Inflammatory macrophage treated with lipopolysaccharide for 1 hour (primary cell): ENCODE measurements around the gene EFTUD2.
A peak's percentile ranks its signal among the peaks of the same experiment; 100 is the strongest.

ENCODE experiments used
- DNase-seq, 2 donors: peaks; one replicate each; pipeline ENCODE4 v3.0.0-alpha.2; 2020 to 2022

Gene EFTUD2

GRCh38 chr17:44925731-44926697 is 26.8 kb upstream of the EFTUD2 start:
- DNase-seq, result no peak

GRCh38 chr17:44924107-44924544 is 24.9 kb upstream of the EFTUD2 start:
- no peak for DNase-seq

GRCh38 chr17:44922746-44923470 is 23.7 kb upstream of the EFTUD2 start:
- DNase-seq, result no peak

- no peak for DNase-seq
Measured at GRCh38 chr17:44922136-44922535, 22.9 kb upstream of the EFTUD2 start.

- no peak for DNase-seq
Measured at GRCh38 chr17:44921122-44921882, 22.1 kb upstream of the EFTUD2 start.

- no peak for DNase-seq
Measured at GRCh38 chr17:44920565-44920940, 21.3 kb upstream of the EFTUD2 start.

GRCh38 chr17:44919885-44920564 is 20.8 kb upstream of the EFTUD2 start:
- peak; percentile 60 to 76 for DNase-seq

- DNase-seq, result no peak
Measured at GRCh38 chr17:44919411-44919810, 20.2 kb upstream of the EFTUD2 start.

- no peak for DNase-seq
Measured at GRCh38 chr17:44918006-44918405, 18.8 kb upstream of the EFTUD2 start.

GRCh38 chr17:44917456-44917855 is 18.2 kb upstream of the EFTUD2 start:
- no peak for DNase-seq

- DNase-seq, result no peak
Measured at GRCh38 chr17:44916781-44917241, 17.6 kb upstream of the EFTUD2 start.

- peak; percentile 53 to 61 for DNase-seq
Measured at GRCh38 chr17:44915862-44916780, 16.9 kb upstream of the EFTUD2 start.

- DNase-seq, result no peak
Measured at GRCh38 chr17:44915321-44915726, 16.1 kb upstream of the EFTUD2 start, which contains the start of gene GFAP. GFAP (minus strand) TSS chr17:44915500; CDS start chr17:44915486, 14 bp downstream.

GRCh38 chr17:44914698-44915271 is 15.5 kb upstream of the EFTUD2 start:
- no peak for DNase-seq

- DNase-seq, result no peak
Measured at GRCh38 chr17:44914148-44914547, 14.9 kb upstream of the EFTUD2 start.

- DNase-seq, result no peak
Measured at GRCh38 chr17:44913676-44914075, 14.4 kb upstream of the EFTUD2 start.

- no peak for DNase-seq
Measured at GRCh38 chr17:44912763-44913544, 13.7 kb upstream of the EFTUD2 start.

GRCh38 chr17:44911133-44912001 is 12.1 kb upstream of the EFTUD2 start:
- peak; percentile 32 to 46 for DNase-seq
